GM18907 (cell line): Measurements from ENCODE around the gene MPP7.

Experiments
- ATAC-seq: cut with Tn5 transposase; IDR thresholded peaks from one replicate; pipeline ENCODE4 v1.9.1; 2021; ENCODE audit warnings: mild to moderate bottlenecking, moderate library complexity; ENCODE audit not compliant: unreplicated experiment

MPP7 gene

GRCh38 chr10:28273343-28273742 lies 29.5 kb downstream of the MPP7 start:
- no peak for ATAC-seq

DNA sequence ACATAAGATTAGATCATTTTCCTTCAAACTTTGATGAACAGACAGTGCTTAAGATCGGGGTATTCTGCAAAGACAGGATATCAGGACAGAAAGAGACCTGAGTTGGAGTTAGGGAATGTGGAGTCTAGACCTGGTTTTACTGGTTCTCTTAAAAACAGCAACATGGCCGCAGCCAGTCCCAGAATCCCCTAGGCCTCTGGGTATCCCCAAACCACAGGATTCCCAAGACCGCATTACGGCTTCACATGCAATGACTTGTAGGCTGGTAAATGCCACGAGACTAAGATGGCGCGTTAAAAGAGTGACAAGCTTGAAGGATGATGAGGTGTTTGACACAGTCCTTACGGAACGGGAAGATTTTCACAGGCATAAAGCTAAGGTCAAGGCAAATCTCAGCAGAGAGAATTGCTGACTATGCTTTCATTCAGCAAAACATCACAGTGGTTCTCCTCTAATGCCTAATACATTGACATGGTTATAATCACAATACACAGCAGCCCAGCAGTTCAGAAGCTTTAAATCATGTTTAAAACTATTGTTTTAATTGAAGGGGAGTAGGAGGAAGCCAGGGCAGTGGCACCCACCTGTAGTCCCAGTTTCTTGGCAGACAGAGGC lies 32.9 kb downstream of the MPP7 start:
- ATAC-seq = no peak

GRCh38 chr10:28266449-28267224 lies 36.2 kb downstream of the MPP7 start:
- ATAC-seq = no peak

GRCh38 chr10:28263136-28263857 lies 39.6 kb downstream of the MPP7 start:
- ATAC-seq = no peak

DNA sequence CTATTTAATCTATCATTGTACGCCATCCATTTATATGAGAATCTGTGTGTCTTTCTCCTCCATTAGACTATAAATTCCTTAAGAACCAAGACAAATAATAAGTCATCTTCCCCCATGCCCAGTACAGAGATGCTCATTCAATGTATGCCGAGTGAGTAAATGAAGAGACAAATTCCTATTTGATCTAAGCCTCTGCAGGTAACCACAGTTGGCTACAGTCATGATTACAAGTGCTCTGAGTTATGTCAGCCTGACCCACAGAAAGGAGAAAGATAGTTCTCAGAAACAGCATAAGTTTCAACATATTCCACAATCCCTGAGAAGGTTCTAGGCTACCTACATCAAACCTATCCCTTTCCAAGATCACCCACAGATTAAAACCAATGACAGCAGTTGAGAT lies 46.1 kb downstream of the MPP7 start:
- ATAC-seq = no peak

DNA sequence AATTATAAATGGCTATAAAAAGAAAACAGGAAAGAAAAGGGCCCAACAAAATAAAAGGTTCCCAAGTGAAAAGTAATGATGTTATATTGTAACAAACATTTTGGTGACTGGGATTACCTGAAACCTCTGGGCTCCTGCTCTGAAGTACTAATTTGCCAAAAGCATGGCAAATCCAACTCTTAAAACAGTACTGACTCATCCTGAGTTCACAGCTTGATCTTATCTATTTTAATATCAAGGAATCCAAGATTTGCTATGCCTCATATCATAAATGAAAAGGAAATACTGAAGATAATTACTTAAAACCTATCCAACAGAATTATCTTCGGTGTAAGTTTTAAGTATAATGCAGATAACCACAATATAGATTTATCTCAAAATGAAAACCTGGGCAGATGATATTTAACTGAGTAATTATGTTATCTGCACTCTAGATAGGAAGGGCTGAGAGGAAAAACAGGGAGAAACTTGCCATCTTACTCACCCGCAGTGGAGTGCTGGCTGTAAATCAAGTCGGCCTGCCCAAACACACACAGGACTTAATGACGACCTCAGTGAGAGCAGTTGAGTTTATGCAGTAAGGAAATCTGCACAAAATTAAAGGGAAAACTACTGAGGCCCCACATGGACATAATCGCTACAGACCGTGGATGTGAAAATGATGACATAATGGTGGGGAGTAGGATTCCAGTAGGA lies 48.4 kb downstream of the MPP7 start:
- no peak for ATAC-seq

DNA sequence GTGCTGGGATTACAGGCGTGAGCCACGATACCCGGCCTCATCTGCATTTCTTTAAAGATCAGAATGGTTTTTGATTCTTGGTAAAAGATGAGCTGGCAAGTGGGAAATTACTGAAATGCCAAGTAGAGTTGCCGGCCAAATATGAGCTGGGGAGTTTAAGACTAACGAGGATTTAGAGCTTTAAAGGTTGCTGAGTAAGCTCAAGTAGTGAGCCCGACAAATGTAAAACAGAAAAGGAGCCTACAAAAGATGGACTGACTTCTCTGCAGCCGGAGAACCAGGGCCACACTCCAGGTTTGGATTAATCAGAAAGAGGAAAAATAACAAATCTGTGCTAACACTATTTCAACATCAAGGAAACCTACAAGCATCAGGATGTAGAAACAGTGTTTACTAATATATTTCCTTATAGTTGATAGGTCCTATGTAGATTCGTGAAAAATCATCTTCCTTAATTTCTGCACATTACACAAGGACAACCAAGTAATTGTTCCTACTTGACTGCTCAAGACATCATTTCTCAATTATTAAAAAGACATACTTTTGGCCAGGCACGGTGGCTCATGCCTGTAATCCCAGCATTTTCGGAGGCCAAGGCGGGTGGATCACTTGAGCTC lies 49.6 kb downstream of the MPP7 start:
- ATAC-seq = no peak
